Posterior vena cava (tissue), 2 donors: ENCODE data around the gene GRIN2C. TPM values are rescaled to one million over a fixed set of nuclear protein-coding genes. Genes with fewer than 3 reads are reported as not detected.

Experiments used
- DNase-seq: peaks from one replicate; pipeline ENCODE4 v3.0.0-alpha.2; 2020; ENCODE audit warnings: low spot score
- intact Hi-C, 2 donors: fragments of 100-400 bp; cut with DNase I; formaldehyde crosslinking; loops; one replicate each; pipeline versions ENCODE4 v1.14.1 to v1.14.2; 2022 to 2023
- total RNA-seq, 2 donors: library from RNA; stranded (reverse); fragmentation: NEBNext Ultra II Directional; extraction: Animal tissue kit (Norgen Biotek cat#: 25700); gene quantifications; one replicate each; pipeline ENCODE4 v1.2.1, GENCODE V29; 2021
- donor health status: DM: yes; HTN: yes; CAD: no.
- donor health status: DM: yes; HTN: yes; CAD: no.

Gene GRIN2C
- total RNA-seq, 2 donors from 2014 or later = 0.38 to 0.65 TPM

- intact Hi-C loops = no loop called here
- DNase-seq = no peak
Measured at GRCh38 chr17:74832421-74832820, 27.3 kb downstream of the GRIN2C start.

GRCh38 chr17:74831444-74832146, 28.1 kb downstream of the GRIN2C start:
- intact Hi-C loops = no loop called here

GRCh38 chr17:74830861-74831260, 28.8 kb downstream of the GRIN2C start:
- no peak for DNase-seq
- intact Hi-C loops = no loop called here

More at GRCh38 chr17:74831444-74832146, 28.1 kb downstream of the GRIN2C start:
- no peak for DNase-seq

GRCh38 chr17:74827800-74828199, 31.9 kb downstream of the GRIN2C start:
- no peak for DNase-seq
- intact Hi-C loops = no loop called here

- no peak for DNase-seq
- intact Hi-C loops = loop anchor here in 1 of 2 donors (1.0 kb wide), 1 partner anchor 13 kb away; no protein-coding TSS in a partner anchor
Measured at GRCh38 chr17:74825952-74826719, 33.5 kb downstream of the GRIN2C start.

GRCh38 chr17:74824961-74825627, 34.6 kb downstream of the GRIN2C start:
- no peak for DNase-seq
- intact Hi-C loops = loop anchor here in 1 of 2 donors (1.0 kb wide), 1 partner anchor 12 kb away; no protein-coding TSS in a partner anchor

- intact Hi-C loops = no loop called here
Measured at GRCh38 chr17:74822939-74823367, 36.7 kb downstream of the GRIN2C start.

GRCh38 chr17:74822335-74822938, 37.2 kb downstream of the GRIN2C start:
- no peak for DNase-seq
- intact Hi-C loops = no loop called here

More at GRCh38 chr17:74822939-74823367, 36.7 kb downstream of the GRIN2C start:
- DNase-seq = no peak

- intact Hi-C loops = no loop called here
- no peak for DNase-seq
Measured at GRCh38 chr17:74821655-74822334, 37.9 kb downstream of the GRIN2C start.

GRCh38 chr17:74819801-74820436, 39.8 kb downstream of the GRIN2C start:
- DNase-seq = no peak
- intact Hi-C loops = no loop called here

- intact Hi-C loops = no loop called here
Measured at GRCh38 chr17:74818291-74818938, 41.3 kb downstream of the GRIN2C start.

GRCh38 chr17:74816905-74817620, 42.6 kb downstream of the GRIN2C start:
- no peak for DNase-seq
- intact Hi-C loops = no loop called here

More at GRCh38 chr17:74818291-74818938, 41.3 kb downstream of the GRIN2C start:
- no peak for DNase-seq

- DNase-seq = no peak
- intact Hi-C loops = no loop called here
Measured at GRCh38 chr17:74815550-74816370, 43.9 kb downstream of the GRIN2C start.

- intact Hi-C loops = no loop called here
- no peak for DNase-seq
Measured at GRCh38 chr17:74815067-74815466, 44.6 kb downstream of the GRIN2C start.

GRCh38 chr17:74814453-74814852, 45.2 kb downstream of the GRIN2C start:
- no peak for DNase-seq
- intact Hi-C loops = no loop called here
